NB4 (cell line): Measurements from ENCODE around the gene KCTD15.

ENCODE experiments used
- CTCF ChIP-seq: IDR thresholded peaks from one replicate; pipeline ENCODE4 v1.5.1; 2012; ENCODE audit warnings: low read depth, low read length
- POLR2A ChIP-seq: IDR thresholded peaks from 2 replicates; pipeline ENCODE4 v1.6.1; 2011; ENCODE audit warnings: mild to moderate bottlenecking; ENCODE audit not compliant: insufficient read length; ENCODE audit errors: extremely low read depth

DNA sequence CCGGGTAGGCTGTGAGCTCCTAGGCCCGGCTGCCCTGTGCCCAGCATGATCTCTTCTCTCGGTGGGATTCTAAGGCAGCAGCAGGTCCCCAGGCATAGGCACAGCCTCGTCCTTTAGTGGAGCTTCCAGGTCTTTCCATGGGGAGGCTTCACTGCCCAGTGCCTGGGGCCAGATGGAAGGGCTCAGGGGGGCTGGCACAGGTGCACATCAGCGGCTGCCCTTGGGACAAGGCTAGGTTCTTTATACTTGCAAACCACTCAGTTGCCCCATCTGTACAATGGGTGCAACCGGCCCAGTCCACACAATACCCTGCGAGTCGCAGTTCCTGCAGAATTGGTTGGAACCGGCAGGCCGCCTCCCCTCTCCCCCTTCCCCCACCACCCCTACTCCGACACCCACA lies 14.2 kb downstream of the KCTD15 start:
- no peak for TF ChIP-seq POLR2A
- TF ChIP-seq CTCF, result no peak
